ENCODE measurements around the gene MYCBP2.
A peak's percentile ranks its signal among the peaks of the same experiment; 100 is the strongest.

Gene MYCBP2

GRCh38 chr13:77047649-77048343 is 279.1 kb downstream of the MYCBP2 start:
- TF ChIP-seq POLR2A (IDR thresholded peaks at IDR 0.05; ENCODE audit: low read depth, low read length) = no peak
- FAIRE-seq (no peak), DNase-seq (ENCODE audit: insufficient read length, low spot score) (no peak)

- FAIRE-seq = no peak
- no peak for DNase-seq (ENCODE audit: insufficient read length, low spot score)
- TF ChIP-seq POLR2A (IDR thresholded peaks at IDR 0.05; ENCODE audit: low read depth, low read length) = no peak
Observed at GRCh38 chr13:77042566-77043177, 284.2 kb downstream of the MYCBP2 start.

DNA sequence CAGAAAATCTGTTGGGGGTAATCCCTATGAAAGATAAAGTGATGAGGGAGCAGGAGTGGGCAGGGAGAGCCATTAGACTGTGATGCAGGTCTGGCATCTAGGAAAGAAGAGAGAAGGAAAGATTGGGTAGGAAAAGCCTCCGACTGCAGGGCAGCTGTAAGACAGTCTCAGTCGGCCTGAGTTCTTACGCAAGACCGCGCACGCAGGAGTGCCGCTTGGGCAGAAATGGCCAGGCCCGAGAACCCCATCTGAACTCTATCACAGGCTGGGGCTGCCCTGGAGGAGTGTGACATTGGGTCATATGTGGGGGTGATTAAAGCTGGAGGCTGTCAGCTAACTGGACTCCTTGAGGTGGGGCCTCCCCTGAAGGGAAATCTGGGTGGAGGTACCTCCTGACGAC is 286.1 kb downstream of the MYCBP2 start:
- no peak for FAIRE-seq
- no peak for TF ChIP-seq POLR2A (IDR thresholded peaks at IDR 0.05; ENCODE audit: low read depth, low read length)
- no peak for DNase-seq (ENCODE audit: insufficient read length, low spot score)

DNA sequence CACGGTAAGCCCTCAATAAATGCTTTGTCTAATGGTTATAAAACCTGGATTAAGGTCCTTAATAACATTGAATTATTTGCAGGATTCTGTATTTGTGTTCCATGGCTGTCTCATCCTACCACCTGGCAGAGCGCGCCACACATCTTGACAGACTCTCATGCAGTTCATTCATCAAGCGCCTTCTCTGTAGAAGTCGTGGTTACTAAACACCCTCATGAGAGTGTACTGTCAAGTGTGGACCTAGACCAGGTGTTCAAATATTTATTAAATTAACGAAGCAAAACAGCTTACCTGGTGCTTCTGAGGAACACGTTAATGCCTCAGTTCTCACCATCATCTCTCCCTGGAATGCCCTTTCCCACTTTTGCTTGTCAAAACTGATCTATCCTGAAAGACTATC is 286.8 kb downstream of the MYCBP2 start:
- no peak for TF ChIP-seq POLR2A (IDR thresholded peaks at IDR 0.05; ENCODE audit: low read depth, low read length)
- DNase-seq (ENCODE audit: insufficient read length, low spot score) (no peak), FAIRE-seq (no peak)

DNA sequence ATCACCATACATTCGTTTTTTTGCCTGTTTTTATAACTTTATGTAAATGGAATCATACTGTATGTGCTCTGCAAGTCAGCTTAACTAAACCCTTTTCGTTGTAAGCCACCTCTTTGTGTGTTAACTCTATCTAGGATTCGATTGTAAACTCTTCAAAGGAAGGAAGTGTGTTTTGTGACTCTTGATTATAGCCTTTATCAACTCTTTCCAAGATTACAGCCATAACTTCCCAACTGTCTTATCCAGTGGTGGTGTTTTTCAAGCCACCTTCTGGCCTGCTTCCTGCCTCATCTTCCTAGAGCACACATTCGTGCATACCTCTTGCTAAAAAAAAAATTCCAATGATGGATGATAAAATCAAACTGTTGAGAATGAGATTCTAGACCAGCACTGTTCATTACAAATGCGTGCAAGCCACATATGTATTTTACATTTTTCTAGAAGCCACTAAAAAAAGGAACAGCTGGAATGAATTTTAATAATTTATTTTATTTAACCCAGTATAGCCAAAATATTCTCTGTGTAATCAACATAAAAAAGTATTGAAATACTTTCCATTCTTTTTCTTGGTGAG is 287.9 kb downstream of the MYCBP2 start:
- TF ChIP-seq POLR2A (IDR thresholded peaks at IDR 0.05; ENCODE audit: low read depth, low read length) = no peak
- FAIRE-seq = no peak
- DNase-seq (ENCODE audit: insufficient read length, low spot score) = no peak

DNA sequence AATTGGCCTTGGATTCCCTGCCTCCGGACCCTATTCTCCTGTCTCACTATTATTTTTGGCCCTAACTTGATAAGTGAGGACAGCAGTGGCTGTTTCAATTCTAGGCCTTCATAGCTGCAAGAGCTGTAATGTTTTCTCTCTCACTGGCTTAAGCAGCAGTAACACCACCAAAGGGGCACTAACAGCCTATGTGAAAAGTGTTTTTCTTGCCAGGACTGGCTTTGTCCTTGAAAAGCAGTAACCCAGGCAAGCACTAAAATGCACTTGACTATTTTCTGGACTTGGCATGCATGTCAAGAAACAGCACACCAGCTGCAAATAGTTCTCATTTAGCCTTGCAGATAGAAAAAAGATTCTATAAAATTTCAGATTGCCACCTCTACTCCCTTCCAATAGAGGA is 290.6 kb downstream of the MYCBP2 start:
- no peak for TF ChIP-seq POLR2A (IDR thresholded peaks at IDR 0.05; ENCODE audit: low read depth, low read length)
- DNase-seq (ENCODE audit: insufficient read length, low spot score) (no peak), FAIRE-seq (no peak)

DNA sequence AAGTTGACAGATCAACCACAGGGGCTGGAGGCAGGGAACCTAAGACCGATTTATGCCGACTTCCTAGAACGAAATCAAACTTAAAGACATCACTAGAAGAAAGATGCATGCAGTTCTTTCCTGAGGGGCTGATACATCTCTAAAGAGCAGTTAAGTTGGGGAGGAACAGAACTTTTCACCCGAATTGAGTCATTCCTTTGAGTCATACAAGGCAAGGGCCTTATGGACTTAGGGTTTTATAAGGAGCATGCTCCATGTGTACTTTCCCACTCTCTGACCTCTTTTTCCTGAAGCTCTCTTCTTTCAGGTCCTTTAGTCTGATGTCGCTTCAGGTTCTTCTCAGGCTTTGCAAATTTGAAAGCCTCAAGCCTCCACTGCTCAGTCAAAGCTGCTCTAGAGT is 292.0 kb downstream of the MYCBP2 start:
- FAIRE-seq (peak; percentile 81), DNase-seq (ENCODE audit: insufficient read length, low spot score) (peak; percentile 30)
- no peak for TF ChIP-seq POLR2A (IDR thresholded peaks at IDR 0.05; ENCODE audit: low read depth, low read length)

GRCh38 chr13:77033717-77034302 is 293.1 kb downstream of the MYCBP2 start:
- TF ChIP-seq POLR2A (IDR thresholded peaks at IDR 0.05; ENCODE audit: low read depth, low read length) = no peak
- no peak for FAIRE-seq

GRCh38 chr13:77031656-77032243 is 295.1 kb downstream of the MYCBP2 start:
- FAIRE-seq (no peak), DNase-seq (ENCODE audit: insufficient read length, low spot score) (no peak)
- TF ChIP-seq POLR2A (IDR thresholded peaks at IDR 0.05; ENCODE audit: low read depth, low read length) = no peak

More at GRCh38 chr13:77033717-77034302, 293.1 kb downstream of the MYCBP2 start:
- DNase-seq (ENCODE audit: insufficient read length, low spot score) = no peak

GRCh38 chr13:77029436-77029835 is 297.5 kb downstream of the MYCBP2 start:
- DNase-seq (ENCODE audit: insufficient read length, low spot score) (no peak), FAIRE-seq (no peak)
- no peak for TF ChIP-seq POLR2A (IDR thresholded peaks at IDR 0.05; ENCODE audit: low read depth, low read length)

DNA sequence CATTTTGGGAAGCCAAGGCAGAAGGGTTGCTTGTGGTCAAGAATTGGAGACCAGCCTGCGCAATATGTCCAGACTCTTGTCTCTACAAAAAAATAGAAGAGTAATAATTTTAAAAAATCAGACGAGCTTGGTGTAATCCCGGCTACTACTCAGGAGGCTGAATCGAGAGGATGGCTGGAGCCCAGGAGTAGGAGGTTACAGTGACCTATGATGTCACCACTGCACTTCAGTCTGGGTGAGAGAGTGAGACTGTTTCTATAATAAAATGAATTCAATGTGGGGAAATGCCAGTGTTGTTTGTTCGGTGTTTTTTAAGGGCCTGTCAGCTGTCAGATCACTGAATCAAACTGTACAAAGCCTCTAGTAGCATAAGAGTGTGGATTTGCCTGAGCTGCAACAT is 298.7 kb downstream of the MYCBP2 start:
- TF ChIP-seq POLR2A (IDR thresholded peaks at IDR 0.05; ENCODE audit: low read depth, low read length) = no peak
- no peak for DNase-seq (ENCODE audit: insufficient read length, low spot score)
- peak; percentile 86 for FAIRE-seq

GRCh38 chr13:77026861-77027621 is 299.9 kb downstream of the MYCBP2 start, which contains the start of gene FBXL3:
TSS of gene FBXL3 (minus strand) at chr13:77027159. CDS start at chr13:77021860, 5,299 bp downstream.
- peak; percentile 68 for TF ChIP-seq POLR2A (IDR thresholded peaks at IDR 0.05; ENCODE audit: low read depth, low read length)
- DNase-seq (ENCODE audit: insufficient read length, low spot score) (peak; percentile 58), FAIRE-seq (peak; percentile 52)

DNA sequence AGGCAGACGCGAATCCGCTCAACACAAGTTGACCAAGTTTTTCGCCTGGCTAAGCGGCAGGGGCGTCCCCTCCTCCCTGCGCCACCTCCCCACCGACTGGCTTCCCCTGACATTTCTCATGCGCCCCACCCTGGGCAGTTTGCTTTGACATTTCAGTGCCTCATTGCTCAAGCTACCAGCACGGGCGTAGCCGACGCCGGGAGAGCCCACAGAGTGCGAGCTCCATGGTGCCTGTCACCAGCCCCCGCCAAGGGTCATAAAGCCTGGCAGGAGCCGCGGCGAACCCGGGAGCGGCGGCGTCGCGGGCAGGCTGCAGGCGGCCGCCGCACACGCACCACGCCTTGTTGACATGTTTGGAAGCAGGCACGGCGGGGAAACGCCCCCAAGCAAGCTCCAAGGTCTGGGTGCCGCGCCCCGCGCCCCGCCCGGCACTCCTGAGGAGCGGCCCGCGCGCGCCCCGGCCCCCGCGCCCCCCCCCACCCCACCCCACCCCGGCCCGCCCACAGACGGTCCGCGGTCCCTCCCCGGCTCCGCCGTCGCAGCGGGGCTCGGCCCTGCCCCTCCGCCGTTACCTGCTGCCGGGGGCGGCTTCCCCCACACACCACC is 300.5 kb downstream of the MYCBP2 start:
- TF ChIP-seq POLR2A (IDR thresholded peaks at IDR 0.05; ENCODE audit: low read depth, low read length) = no peak
- FAIRE-seq = no peak
- peak; percentile 44 for DNase-seq (ENCODE audit: insufficient read length, low spot score)

All from H54 (cell line).